Stimulated activated CD4-positive, alpha-beta T cell treated with anti-CD3 and anti-CD28 coated beads, TNF-alpha, amount 100 ng/mL, for 24 hours (primary cell): ENCODE results near the gene MC1R.
"Not testable (repeated sequence)": the region's sequence is repeated elsewhere in the genome, so short reads cannot be mapped to it uniquely, and the experiment has no call there.

Experiments used
- DNase-seq, 3 experiments: peaks; one replicate each; pipeline ENCODE4 v3.0.0-alpha.2; 2020; ENCODE audit warnings: low read depth in 3 of 3

The MC1R gene

GRCh38 chr16:89918453-89919347 is at the start of gene MC1R:
TSS of gene MC1R (plus strand) at chr16:89918862. CDS start at chr16:89919259, 397 bp downstream.
- no peak for DNase-seq

- no peak for DNase-seq
Measured at GRCh38 chr16:89869911-89870310, 48.8 kb upstream of the MC1R start.

GRCh38 chr16:89870440-89870839 is 48.2 kb upstream of the MC1R start:
- DNase-seq = no peak

GRCh38 chr16:89871895-89872294 is 46.8 kb upstream of the MC1R start:
- DNase-seq = no peak

GRCh38 chr16:89873109-89873971 is 45.3 kb upstream of the MC1R start, which contains the start of gene TCF25:
TSS of gene TCF25 (plus strand) at chr16:89873592. CDS start at chr16:89873668, 76 bp downstream.
- DNase-seq = peak; percentile 75 to 83 (median 76)

GRCh38 chr16:89873972-89874689 is 44.5 kb upstream of the MC1R start:
- peak; percentile 91 to 96 (median 91) for DNase-seq

- DNase-seq = not testable (repeated sequence)
Measured at GRCh38 chr16:89879123-89879522, 39.5 kb upstream of the MC1R start.

GRCh38 chr16:89880477-89881367 is 37.9 kb upstream of the MC1R start:
- no peak for DNase-seq

- DNase-seq = no peak
Measured at GRCh38 chr16:89881368-89881730, 37.3 kb upstream of the MC1R start.

GRCh38 chr16:89883346-89884040 is 35.2 kb upstream of the MC1R start:
- DNase-seq = no peak

GRCh38 chr16:89884041-89884421 is 34.6 kb upstream of the MC1R start:
- no peak for DNase-seq

- no peak for DNase-seq
Measured at GRCh38 chr16:89887243-89887642, 31.4 kb upstream of the MC1R start.

GRCh38 chr16:89890200-89890599 is 28.5 kb upstream of the MC1R start:
- peak in 1 of 3 experiments; percentile 42 for DNase-seq

- no peak for DNase-seq
Measured at GRCh38 chr16:89890886-89891657, 27.6 kb upstream of the MC1R start.

GRCh38 chr16:89892055-89892630 is 26.5 kb upstream of the MC1R start:
- DNase-seq = no peak

GRCh38 chr16:89892635-89893034 is 26.0 kb upstream of the MC1R start:
- no peak for DNase-seq

- DNase-seq = no peak
Measured at GRCh38 chr16:89893642-89894548, 24.8 kb upstream of the MC1R start.
